ENCODE data around the gene ELOVL5. TPM values are rescaled to one million over a fixed set of nuclear protein-coding genes. Genes with fewer than 3 reads are reported as not detected.

Gene ELOVL5
- total RNA-seq, 2 experiments from 2014 or later, result 98.1 to 106 TPM

GRCh38 chr6:53273370-53273769 lies 75.4 kb downstream of the ELOVL5 start:
- Mint-ChIP-seq H3K27ac (no peak overlapping the region), H3K4me3 (no peak overlapping the region), H3K4me1 (peaks cover 7% of the 10 kb centered on the region), H3K27me3 (no peaks in the 10 kb centered on the region), H3K36me3 (ENCODE audit: low read depth) (peaks cover 56% of the 10 kb centered on the region), H3K9me3 (ENCODE audit: low read depth) (no peaks in the 10 kb centered on the region)
- ATAC-seq (no peak), DNase-seq (no peak)
- POLR2A ChIA-PET, result interaction anchor here (0.6 to 1.1 kb wide), 2 partner anchors 11 to 50 kb away, joined by 3 to 12 read pairs; no protein-coding TSS in a partner anchor
- CTCF ChIA-PET, result interaction anchor here (0.7 to 1.1 kb wide), 3 partner anchors 66 to 76 kb away, joined by 3 read pairs; partner anchors contain the start of gene ELOVL5
- intact Hi-C loops (cut with DNase I, micrococcal nuclease), result no loop called here

GRCh38 chr6:53269827-53270226 lies 78.9 kb downstream of the ELOVL5 start:
- no peak overlapping the region for H3K4me3 Mint-ChIP-seq
- no peak overlapping the region for H3K27ac Mint-ChIP-seq
- no peaks in the 10 kb centered on the region for H3K9me3 Mint-ChIP-seq (ENCODE audit: low read depth)
- ChIA-PET POLR2A (no interaction called here), CTCF (no interaction called here)
- no peaks in the 10 kb centered on the region for H3K27me3 Mint-ChIP-seq
- intact Hi-C loops (cut with DNase I, micrococcal nuclease), result no loop called here
- H3K36me3 Mint-ChIP-seq (ENCODE audit: low read depth), result peaks cover 70% of the 10 kb centered on the region
- DNase-seq, result no peak
- peaks cover 9% of the 10 kb centered on the region for H3K4me1 Mint-ChIP-seq
- ATAC-seq, result no peak

GRCh38 chr6:53268858-53269608 lies 79.7 kb downstream of the ELOVL5 start:
- DNase-seq (no peak), ATAC-seq (no peak)
- POLR2A ChIA-PET, result no interaction called here
- Mint-ChIP-seq H3K4me3 (no peak overlapping the region), H3K9me3 (ENCODE audit: low read depth) (no peaks in the 10 kb centered on the region), H3K36me3 (ENCODE audit: low read depth) (peaks cover 74% of the 10 kb centered on the region), H3K4me1 (peaks cover 9% of the 10 kb centered on the region), H3K27ac (peak overlapping the region; percentile 67), H3K27me3 (no peaks in the 10 kb centered on the region)
- CTCF ChIA-PET, result interaction anchor here (1.1 kb wide), 1 partner anchor 11 kb away, joined by 3 read pairs; no protein-coding TSS in a partner anchor
- intact Hi-C loops (cut with DNase I, micrococcal nuclease), result no loop called here

- H3K9me3 Mint-ChIP-seq (ENCODE audit: low read depth), result no peaks in the 10 kb centered on the region
- POLR2A ChIA-PET, result interaction anchor here (0.6 kb wide), 1 partner anchor 79 kb away, joined by 4 read pairs; no protein-coding TSS in a partner anchor
Observed at GRCh38 chr6:53266553-53267090, 82.1 kb downstream of the ELOVL5 start.

GRCh38 chr6:53264915-53265607 lies 83.7 kb downstream of the ELOVL5 start:
- ChIA-PET POLR2A (no interaction called here), CTCF (interaction anchor here (0.5 kb wide), 1 partner anchor 219 kb away, joined by 3 read pairs; no protein-coding TSS in a partner anchor)
- peaks cover 76% of the 10 kb centered on the region for H3K36me3 Mint-ChIP-seq (ENCODE audit: low read depth)
- ATAC-seq, result no peak
- H3K27me3 Mint-ChIP-seq, result no peaks in the 10 kb centered on the region
- H3K27ac Mint-ChIP-seq, result no peak overlapping the region
- peaks cover 9% of the 10 kb centered on the region for H3K4me1 Mint-ChIP-seq
- intact Hi-C loops (cut with DNase I, micrococcal nuclease), result no loop called here
- no peak overlapping the region for H3K4me3 Mint-ChIP-seq
- no peak for DNase-seq
- H3K9me3 Mint-ChIP-seq (ENCODE audit: low read depth), result no peaks in the 10 kb centered on the region

More at GRCh38 chr6:53266553-53267090, 82.1 kb downstream of the ELOVL5 start:
- ATAC-seq, result no peak
- Mint-ChIP-seq H3K27ac (no peak overlapping the region), H3K4me1 (peaks cover 9% of the 10 kb centered on the region), H3K4me3 (no peak overlapping the region), H3K36me3 (ENCODE audit: low read depth) (peaks cover 74% of the 10 kb centered on the region), H3K27me3 (no peaks in the 10 kb centered on the region)
- intact Hi-C loops (cut with DNase I, micrococcal nuclease), result no loop called here
- DNase-seq, result no peak
- CTCF ChIA-PET, result interaction anchor here (0.7 kb wide), 1 partner anchor 98 kb away, joined by 4 read pairs; no protein-coding TSS in a partner anchor

- ChIA-PET CTCF (interaction anchor here (0.7 kb wide), 1 partner anchor 221 kb away, joined by 3 read pairs; no protein-coding TSS in a partner anchor), POLR2A (no interaction called here)
- Mint-ChIP-seq H3K27ac (peak overlapping the region; percentile 4), H3K4me3 (no peak overlapping the region), H3K36me3 (ENCODE audit: low read depth) (peaks cover 76% of the 10 kb centered on the region), H3K9me3 (ENCODE audit: low read depth) (no peaks in the 10 kb centered on the region), H3K27me3 (no peaks in the 10 kb centered on the region), H3K4me1 (peaks cover 6% of the 10 kb centered on the region)
- ATAC-seq (no peak), DNase-seq (no peak)
- intact Hi-C loops (cut with DNase I, micrococcal nuclease), result no loop called here
Observed at GRCh38 chr6:53264337-53264736, 84.4 kb downstream of the ELOVL5 start.

GRCh38 chr6:53263917-53264316 lies 84.8 kb downstream of the ELOVL5 start:
- no peak overlapping the region for H3K27ac Mint-ChIP-seq
- ChIA-PET POLR2A (no interaction called here), CTCF (interaction anchor here (0.7 to 1.6 kb wide), 3 partner anchors 144 to 222 kb away, joined by 3 to 4 read pairs (median 3); no protein-coding TSS in a partner anchor)
- H3K9me3 Mint-ChIP-seq (ENCODE audit: low read depth), result no peaks in the 10 kb centered on the region
- no peaks in the 10 kb centered on the region for H3K27me3 Mint-ChIP-seq
- intact Hi-C loops (cut with DNase I, micrococcal nuclease), result no loop called here
- peaks cover 76% of the 10 kb centered on the region for H3K36me3 Mint-ChIP-seq (ENCODE audit: low read depth)
- peaks cover 2% of the 10 kb centered on the region for H3K4me1 Mint-ChIP-seq
- ATAC-seq, result no peak
- H3K4me3 Mint-ChIP-seq, result no peak overlapping the region
- no peak for DNase-seq

- ChIA-PET CTCF (interaction anchor here (0.6 kb wide), 1 partner anchor 148 kb away, joined by 3 read pairs; no protein-coding TSS in a partner anchor), POLR2A (interaction anchor here (0.6 kb wide), 1 partner anchor 70 kb away, joined by 5 read pairs; no protein-coding TSS in a partner anchor)
- Mint-ChIP-seq H3K4me1 (no peaks in the 10 kb centered on the region), H3K36me3 (ENCODE audit: low read depth) (peaks cover 65% of the 10 kb centered on the region), H3K9me3 (ENCODE audit: low read depth) (no peaks in the 10 kb centered on the region), H3K27me3 (no peaks in the 10 kb centered on the region), H3K4me3 (no peak overlapping the region), H3K27ac (no peak overlapping the region)
- DNase-seq (no peak), ATAC-seq (no peak)
- intact Hi-C loops (cut with DNase I, micrococcal nuclease), result no loop called here
Observed at GRCh38 chr6:53259860-53260580, 88.7 kb downstream of the ELOVL5 start.

GRCh38 chr6:53258774-53259155 lies 90.0 kb downstream of the ELOVL5 start:
- H3K27ac Mint-ChIP-seq, result no peak overlapping the region
- peaks cover 60% of the 10 kb centered on the region for H3K36me3 Mint-ChIP-seq (ENCODE audit: low read depth)
- H3K27me3 Mint-ChIP-seq, result no peaks in the 10 kb centered on the region
- no peaks in the 10 kb centered on the region for H3K9me3 Mint-ChIP-seq (ENCODE audit: low read depth)
- ChIA-PET POLR2A (no interaction called here), CTCF (interaction anchor here (0.6 to 1.0 kb wide), 3 partner anchors 10 to 31 kb away, joined by 3 read pairs; no protein-coding TSS in a partner anchor)
- no peak for ATAC-seq
- H3K4me3 Mint-ChIP-seq, result no peak overlapping the region
- intact Hi-C loops (cut with DNase I, micrococcal nuclease), result no loop called here
- no peak for DNase-seq
- H3K4me1 Mint-ChIP-seq, result no peaks in the 10 kb centered on the region

- peaks cover 59% of the 10 kb centered on the region for H3K36me3 Mint-ChIP-seq (ENCODE audit: low read depth)
- H3K4me1 Mint-ChIP-seq, result no peaks in the 10 kb centered on the region
- no peaks in the 10 kb centered on the region for H3K9me3 Mint-ChIP-seq (ENCODE audit: low read depth)
- no peak overlapping the region for H3K27ac Mint-ChIP-seq
- DNase-seq (no peak), ATAC-seq (no peak)
- H3K27me3 Mint-ChIP-seq, result no peaks in the 10 kb centered on the region
- H3K4me3 Mint-ChIP-seq, result no peak overlapping the region
- POLR2A ChIA-PET, result no interaction called here
- CTCF ChIA-PET, result interaction anchor here (0.7 to 1.3 kb wide), 5 partner anchors 11 to 36 kb away, joined by 3 to 4 read pairs (median 3); no protein-coding TSS in a partner anchor
- intact Hi-C loops (cut with DNase I, micrococcal nuclease), result no loop called here
Observed at GRCh38 chr6:53258076-53258773, 90.5 kb downstream of the ELOVL5 start.
